ENCODE measurements around the gene HDAC9.

Gene HDAC9

DNA sequence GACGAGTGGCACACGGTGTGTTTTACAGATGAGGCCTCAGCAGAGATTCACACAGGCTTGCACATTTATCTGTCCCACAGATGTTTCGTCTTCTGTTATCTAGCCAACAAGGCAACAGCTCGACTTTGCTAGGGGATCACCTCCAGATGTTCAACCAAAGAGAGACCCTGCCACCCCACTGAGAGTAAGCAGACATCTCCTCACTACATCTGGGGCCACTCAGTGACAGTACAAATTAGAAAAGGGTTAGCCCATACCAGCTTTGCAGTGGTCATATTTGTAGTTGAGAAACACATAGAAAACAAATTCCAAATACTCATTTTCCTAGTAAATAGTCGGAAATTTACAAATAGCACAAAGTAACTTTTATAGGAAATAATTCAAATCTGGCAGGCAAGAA is 164.2 kb downstream of the HDAC9 start:
- Histone ChIP-seq H3K9me2 (replicated peaks; ENCODE audit: low read depth, low read length) (no peaks in the 10 kb centered on the region), H3K79me2 (ENCODE audit: insufficient read depth, low read length) (no peaks in the 10 kb centered on the region), H3K9ac (ENCODE audit: low read depth, low read length, poor library complexity, severe bottlenecking) (no peak overlapping the region), H3K4me1 (ENCODE audit: insufficient read depth, low read length, poor library complexity, severe bottlenecking) (no peaks in the 10 kb centered on the region), H3F3A (ENCODE audit: low read depth) (no peaks in the 10 kb centered on the region), H3K36me3 (ENCODE audit: insufficient read depth, low read length) (peaks cover 4% of the 10 kb centered on the region; the same call in 1 of the 2 replicates), H2AFZ (ENCODE audit: low read length) (no peak overlapping the region), H3K4me3 (ENCODE audit: low read length, poor library complexity, severe bottlenecking) (no peak overlapping the region), H4K20me1 (ENCODE audit: insufficient read depth, low read length, poor library complexity, severe bottlenecking) (no peaks in the 10 kb centered on the region), H3K9me3 (ENCODE audit: insufficient read depth, low read depth, low read length) (no peaks in the 10 kb centered on the region), H3K4me2 (ENCODE audit: low read depth, low read length, poor library complexity, severe bottlenecking) (no peak overlapping the region), H3K27me3 (ENCODE audit: insufficient read depth, low read length, poor library complexity, severe bottlenecking) (no peaks in the 10 kb centered on the region)
- no peak for TF ChIP-seq EZH2phosphoT487 (IDR thresholded peaks at IDR 0.05; ENCODE audit: borderline replicate concordance)
- TF ChIP-seq, protein P1, sequence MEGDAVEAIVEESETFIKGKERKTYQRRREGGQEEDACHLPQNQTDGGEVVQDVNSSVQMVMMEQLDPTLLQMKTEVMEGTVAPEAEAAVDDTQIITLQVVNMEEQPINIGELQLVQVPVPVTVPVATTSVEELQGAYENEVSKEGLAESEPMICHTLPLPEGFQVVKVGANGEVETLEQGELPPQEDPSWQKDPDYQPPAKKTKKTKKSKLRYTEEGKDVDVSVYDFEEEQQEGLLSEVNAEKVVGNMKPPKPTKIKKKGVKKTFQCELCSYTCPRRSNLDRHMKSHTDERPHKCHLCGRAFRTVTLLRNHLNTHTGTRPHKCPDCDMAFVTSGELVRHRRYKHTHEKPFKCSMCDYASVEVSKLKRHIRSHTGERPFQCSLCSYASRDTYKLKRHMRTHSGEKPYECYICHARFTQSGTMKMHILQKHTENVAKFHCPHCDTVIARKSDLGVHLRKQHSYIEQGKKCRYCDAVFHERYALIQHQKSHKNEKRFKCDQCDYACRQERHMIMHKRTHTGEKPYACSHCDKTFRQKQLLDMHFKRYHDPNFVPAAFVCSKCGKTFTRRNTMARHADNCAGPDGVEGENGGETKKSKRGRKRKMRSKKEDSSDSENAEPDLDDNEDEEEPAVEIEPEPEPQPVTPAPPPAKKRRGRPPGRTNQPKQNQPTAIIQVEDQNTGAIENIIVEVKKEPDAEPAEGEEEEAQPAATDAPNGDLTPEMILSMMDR (conservative IDR thresholded peaks at IDR 0.05; ENCODE audit: low read length) = no peak

DNA sequence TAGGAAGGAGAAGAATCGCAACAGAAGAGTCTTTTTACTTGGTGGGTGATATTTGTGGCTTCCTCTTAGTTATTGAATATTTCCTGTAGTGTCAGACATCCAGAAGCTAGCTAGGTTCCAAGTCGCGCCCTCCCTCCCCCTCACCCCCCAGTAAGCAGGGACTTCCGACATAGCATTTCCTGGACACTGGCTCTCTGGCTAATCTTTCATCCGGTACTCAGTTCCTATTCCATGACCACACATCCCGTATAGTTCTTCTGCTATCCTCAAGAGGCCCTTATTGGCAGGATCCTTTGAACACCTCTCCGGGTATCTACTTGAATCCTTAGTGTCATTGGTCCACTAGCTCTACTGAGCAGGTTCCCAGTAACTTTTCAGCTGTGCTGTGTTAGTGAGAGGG is 167.8 kb downstream of the HDAC9 start:
- Histone ChIP-seq H3K9me3 (ENCODE audit: insufficient read depth, low read depth, low read length) (no peaks in the 10 kb centered on the region), H3K27me3 (ENCODE audit: insufficient read depth, low read length, poor library complexity, severe bottlenecking) (no peaks in the 10 kb centered on the region), H3K4me3 (ENCODE audit: low read length, poor library complexity, severe bottlenecking) (no peak overlapping the region), H3K9me2 (replicated peaks; ENCODE audit: low read depth, low read length) (no peaks in the 10 kb centered on the region), H3K36me3 (ENCODE audit: insufficient read depth, low read length) (0 out of 2 replicates have a peak, but pooled peaks cover 4% of the 10 kb centered on the region), H4K20me1 (ENCODE audit: insufficient read depth, low read length, poor library complexity, severe bottlenecking) (no peaks in the 10 kb centered on the region), H3K79me2 (ENCODE audit: insufficient read depth, low read length) (no peaks in the 10 kb centered on the region), H3F3A (ENCODE audit: low read depth) (no peaks in the 10 kb centered on the region), H3K4me2 (ENCODE audit: low read depth, low read length, poor library complexity, severe bottlenecking) (no peak overlapping the region), H2AFZ (ENCODE audit: low read length) (no peak overlapping the region), H3K9ac (ENCODE audit: low read depth, low read length, poor library complexity, severe bottlenecking) (no peak overlapping the region), H3K4me1 (ENCODE audit: insufficient read depth, low read length, poor library complexity, severe bottlenecking) (no peaks in the 10 kb centered on the region)
- TF ChIP-seq, protein P1 (conservative IDR thresholded peaks at IDR 0.05; ENCODE audit: low read length) = no peak
- no peak for TF ChIP-seq EZH2phosphoT487 (IDR thresholded peaks at IDR 0.05; ENCODE audit: borderline replicate concordance)

- Histone ChIP-seq H3K4me1 (ENCODE audit: insufficient read depth, low read length, poor library complexity, severe bottlenecking) (no peaks in the 10 kb centered on the region), H2AFZ (ENCODE audit: low read length) (no peak overlapping the region), H3K27me3 (ENCODE audit: insufficient read depth, low read length, poor library complexity, severe bottlenecking) (no peaks in the 10 kb centered on the region), H4K20me1 (ENCODE audit: insufficient read depth, low read length, poor library complexity, severe bottlenecking) (no peaks in the 10 kb centered on the region), H3K4me3 (ENCODE audit: low read length, poor library complexity, severe bottlenecking) (no peak overlapping the region), H3K9me2 (replicated peaks; ENCODE audit: low read depth, low read length) (no peaks in the 10 kb centered on the region), H3K9ac (ENCODE audit: low read depth, low read length, poor library complexity, severe bottlenecking) (no peak overlapping the region), H3F3A (ENCODE audit: low read depth) (no peaks in the 10 kb centered on the region), H3K36me3 (ENCODE audit: insufficient read depth, low read length) (0 out of 2 replicates have a peak, but pooled peaks cover 4% of the 10 kb centered on the region), H3K4me2 (ENCODE audit: low read depth, low read length, poor library complexity, severe bottlenecking) (no peak overlapping the region), H3K9me3 (ENCODE audit: insufficient read depth, low read depth, low read length) (no peaks in the 10 kb centered on the region), H3K79me2 (ENCODE audit: insufficient read depth, low read length) (no peaks in the 10 kb centered on the region)
- TF ChIP-seq, protein P1 (conservative IDR thresholded peaks at IDR 0.05; ENCODE audit: low read length) = peak; percentile 99
- no peak for TF ChIP-seq EZH2phosphoT487 (IDR thresholded peaks at IDR 0.05; ENCODE audit: borderline replicate concordance)
Observed at GRCh38 chr7:18666107-18666728, 170.7 kb downstream of the HDAC9 start.

Measured in Loucy (cell line).